ENCODE measurements around the gene CCDC196.

- TF ChIP-seq CTCF (IDR thresholded peaks at IDR 0.05) (no peak), POLR2A (IDR thresholded peaks at IDR 0.05) (no peak)
Measured at GRCh38 chr14:66503532-66503931, 17.4 kb downstream of the CCDC196 start.

All from body of pancreas (tissue), 4 donors.